Measurements from ENCODE around the gene STAT3.
"Not testable (repeated sequence)": the region's sequence is repeated elsewhere in the genome, so short reads cannot be mapped to it uniquely, and the experiment has no call there.

The STAT3 gene

DNA sequence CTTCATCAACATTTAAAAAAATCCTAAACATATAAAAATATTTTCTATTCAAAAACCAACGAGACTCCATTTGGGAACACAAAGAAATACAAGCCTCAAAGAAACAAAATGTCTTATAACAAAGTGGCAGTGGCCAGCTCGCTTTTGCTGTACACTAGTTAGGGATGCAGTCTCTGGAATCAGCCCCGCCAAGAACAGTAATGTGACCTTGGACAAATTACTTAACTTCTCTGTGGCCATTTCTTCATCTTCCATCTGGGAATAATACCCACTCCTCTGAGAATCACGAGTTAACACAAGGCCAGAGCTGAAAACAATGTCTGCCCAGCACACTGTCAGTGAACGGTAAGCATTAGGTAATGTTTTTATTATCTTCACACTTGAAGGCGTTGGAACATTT, 117.6 kb downstream of the STAT3 start:
- in situ Hi-C loops (cut with HindIII; ENCODE audit: low sequenced_read_pairs), result no loop called here
- TF ChIP-seq, protein P1, sequence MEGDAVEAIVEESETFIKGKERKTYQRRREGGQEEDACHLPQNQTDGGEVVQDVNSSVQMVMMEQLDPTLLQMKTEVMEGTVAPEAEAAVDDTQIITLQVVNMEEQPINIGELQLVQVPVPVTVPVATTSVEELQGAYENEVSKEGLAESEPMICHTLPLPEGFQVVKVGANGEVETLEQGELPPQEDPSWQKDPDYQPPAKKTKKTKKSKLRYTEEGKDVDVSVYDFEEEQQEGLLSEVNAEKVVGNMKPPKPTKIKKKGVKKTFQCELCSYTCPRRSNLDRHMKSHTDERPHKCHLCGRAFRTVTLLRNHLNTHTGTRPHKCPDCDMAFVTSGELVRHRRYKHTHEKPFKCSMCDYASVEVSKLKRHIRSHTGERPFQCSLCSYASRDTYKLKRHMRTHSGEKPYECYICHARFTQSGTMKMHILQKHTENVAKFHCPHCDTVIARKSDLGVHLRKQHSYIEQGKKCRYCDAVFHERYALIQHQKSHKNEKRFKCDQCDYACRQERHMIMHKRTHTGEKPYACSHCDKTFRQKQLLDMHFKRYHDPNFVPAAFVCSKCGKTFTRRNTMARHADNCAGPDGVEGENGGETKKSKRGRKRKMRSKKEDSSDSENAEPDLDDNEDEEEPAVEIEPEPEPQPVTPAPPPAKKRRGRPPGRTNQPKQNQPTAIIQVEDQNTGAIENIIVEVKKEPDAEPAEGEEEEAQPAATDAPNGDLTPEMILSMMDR (IDR thresholded peaks at IDR 0.05; ENCODE audit: low read depth, low read length, missing control alignments), result no peak
- DNase-seq (ENCODE audit: low read depth), result no peak
- no peak overlapping the region for H3K4me3 ChIP-seq (ENCODE audit: low read depth, low read length)

DNA sequence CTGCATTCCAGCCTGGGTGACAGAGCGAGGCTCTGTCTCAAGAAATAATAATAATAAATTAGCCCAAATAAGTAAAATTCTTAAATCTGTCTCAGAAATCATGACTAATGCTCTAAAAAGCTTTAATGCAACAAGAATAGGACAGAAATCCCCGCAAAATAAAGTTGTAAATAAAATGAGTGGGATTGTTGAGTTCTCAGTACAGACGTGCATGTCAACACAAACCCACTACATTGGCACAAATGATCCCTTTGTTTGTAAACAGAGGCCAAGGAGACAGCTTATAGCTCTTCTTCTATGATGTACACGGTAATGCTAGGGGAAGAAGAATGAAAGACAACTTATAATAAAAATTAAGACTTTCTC, 118.1 kb downstream of the STAT3 start:
- TF ChIP-seq, protein P1 (IDR thresholded peaks at IDR 0.05; ENCODE audit: low read depth, low read length, missing control alignments), result no peak
- no peak overlapping the region for H3K4me3 ChIP-seq (ENCODE audit: low read depth, low read length)
- DNase-seq (ENCODE audit: low read depth), result no peak
- in situ Hi-C loops (cut with HindIII; ENCODE audit: low sequenced_read_pairs), result no loop called here

DNA sequence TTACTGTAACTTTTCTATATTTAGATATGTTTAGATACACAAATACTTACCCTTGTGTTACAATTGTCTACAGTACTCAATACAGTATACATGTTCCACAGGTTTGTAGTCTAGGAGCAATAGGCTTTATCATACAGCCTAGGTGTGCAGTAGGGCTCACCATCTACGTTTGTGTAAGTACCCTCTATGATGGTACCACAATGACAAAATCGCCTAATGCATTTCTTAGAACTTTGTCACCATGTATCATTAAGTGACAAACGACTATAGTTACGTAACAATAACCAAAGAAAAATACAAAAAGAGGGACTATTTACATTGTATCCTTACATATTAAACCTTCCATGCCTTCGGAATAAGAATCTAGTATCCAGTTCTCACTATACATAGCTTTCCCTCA, 120.0 kb downstream of the STAT3 start:
- no peak overlapping the region for H3K4me3 ChIP-seq (ENCODE audit: low read depth, low read length)
- DNase-seq (ENCODE audit: low read depth), result no peak
- TF ChIP-seq, protein P1 (IDR thresholded peaks at IDR 0.05; ENCODE audit: low read depth, low read length, missing control alignments), result no peak
- in situ Hi-C loops (cut with HindIII; ENCODE audit: low sequenced_read_pairs), result no loop called here

DNA sequence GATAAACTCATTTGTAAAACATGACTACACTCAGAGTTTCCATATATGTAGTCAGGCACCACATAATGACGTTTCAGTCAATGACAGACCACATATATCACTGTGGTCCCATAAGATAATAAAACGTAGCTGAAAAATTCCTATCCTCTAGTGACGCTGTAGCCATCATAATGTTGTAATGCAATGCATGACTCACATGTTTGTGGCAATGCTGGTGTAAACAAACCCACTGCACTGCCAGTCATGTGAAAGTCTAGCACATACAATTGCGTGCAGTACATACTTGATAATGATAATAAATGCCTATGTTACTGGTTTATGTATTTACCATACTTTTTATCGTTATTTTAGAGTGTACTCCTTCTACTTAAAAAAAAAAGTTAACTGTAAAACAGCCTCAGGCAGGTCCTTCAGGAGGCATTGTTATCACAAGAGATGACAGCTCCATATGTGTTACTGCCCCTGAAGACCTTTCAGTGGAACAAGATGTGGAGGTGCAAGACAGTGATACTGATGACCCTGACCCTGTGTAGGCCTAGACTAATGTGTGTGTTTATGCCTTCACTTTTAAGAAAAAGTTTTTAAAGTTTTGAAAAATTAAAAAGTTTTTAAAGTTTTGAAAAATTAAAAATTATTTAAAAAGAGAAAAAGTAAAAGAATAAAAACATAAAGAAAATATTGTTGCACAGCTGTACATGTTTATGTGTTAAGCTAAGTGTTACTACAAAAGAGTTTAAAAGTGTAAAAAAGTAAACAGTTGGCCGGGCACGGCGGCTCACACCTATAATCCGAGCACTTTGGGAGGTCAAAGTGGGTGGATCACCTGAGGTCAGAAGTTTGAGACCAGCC, 121.1 kb downstream of the STAT3 start:
- in situ Hi-C loops (cut with HindIII; ENCODE audit: low sequenced_read_pairs), result no loop called here
- peak; percentile 46 for DNase-seq (ENCODE audit: low read depth)
- TF ChIP-seq, protein P1 (IDR thresholded peaks at IDR 0.05; ENCODE audit: low read depth, low read length, missing control alignments), result no peak
- H3K4me3 ChIP-seq (ENCODE audit: low read depth, low read length), result no peak overlapping the region

DNA sequence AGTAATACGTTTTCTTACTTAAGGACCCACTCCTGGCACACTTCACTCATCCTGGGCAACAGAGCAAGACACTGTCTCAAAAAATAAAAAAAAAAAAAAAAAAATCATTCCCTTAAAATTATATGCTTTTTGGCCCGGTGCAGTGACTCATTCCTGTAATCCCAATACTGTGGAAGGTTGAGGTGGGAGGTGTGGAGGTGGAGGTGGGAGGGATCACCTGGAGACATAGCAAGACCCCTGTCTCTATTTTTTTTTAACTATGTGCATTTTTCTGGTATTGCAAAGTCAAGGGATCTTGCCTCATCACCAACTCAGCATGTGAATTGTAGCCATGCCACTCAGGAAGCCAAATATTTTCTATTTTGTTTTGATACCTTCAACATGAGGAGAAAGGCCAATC, 121.8 kb downstream of the STAT3 start:
- in situ Hi-C loops (cut with HindIII; ENCODE audit: low sequenced_read_pairs), result no loop called here
- no peak for DNase-seq (ENCODE audit: low read depth)
- H3K4me3 ChIP-seq (ENCODE audit: low read depth, low read length), result no peak overlapping the region
- TF ChIP-seq, protein P1 (IDR thresholded peaks at IDR 0.05; ENCODE audit: low read depth, low read length, missing control alignments), result no peak

DNA sequence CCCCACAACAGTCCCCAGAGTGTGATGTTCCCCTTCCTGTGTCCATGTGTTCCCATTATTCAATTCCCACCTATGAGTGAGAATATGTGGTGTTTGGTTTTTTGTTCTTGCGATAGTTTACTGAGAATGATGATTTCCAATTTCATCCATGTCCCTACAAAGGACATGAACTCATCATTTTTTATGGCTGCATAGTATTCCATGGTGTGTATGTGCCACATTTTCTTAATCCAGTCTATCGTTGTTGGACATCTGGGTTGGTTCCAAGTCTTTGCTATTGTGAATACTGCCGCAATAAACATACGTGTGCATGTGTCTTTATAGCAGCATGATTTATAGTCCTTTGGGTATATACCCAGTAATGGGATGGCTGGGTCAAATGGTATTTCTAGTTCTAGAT, 123.9 kb downstream of the STAT3 start:
- DNase-seq (ENCODE audit: low read depth); H3K4me3 ChIP-seq (ENCODE audit: low read depth, low read length); in situ Hi-C loops (cut with HindIII; ENCODE audit: low sequenced_read_pairs): not testable (repeated sequence)

Data from astrocyte of the cerebellum (primary cell).